EH (cell line): ENCODE results near the gene TEX38.
A peak's percentile ranks its signal among the peaks of the same experiment; 100 is the strongest.
"Not testable (repeated sequence)": the region's sequence is repeated elsewhere in the genome, so short reads cannot be mapped to it uniquely, and the experiment has no call there.

Source experiments
- DNase-seq: peaks from one replicate; pipeline ENCODE4 v3.0.0-alpha.2; 2015; ENCODE audit warnings: low read depth

Gene TEX38

DNA sequence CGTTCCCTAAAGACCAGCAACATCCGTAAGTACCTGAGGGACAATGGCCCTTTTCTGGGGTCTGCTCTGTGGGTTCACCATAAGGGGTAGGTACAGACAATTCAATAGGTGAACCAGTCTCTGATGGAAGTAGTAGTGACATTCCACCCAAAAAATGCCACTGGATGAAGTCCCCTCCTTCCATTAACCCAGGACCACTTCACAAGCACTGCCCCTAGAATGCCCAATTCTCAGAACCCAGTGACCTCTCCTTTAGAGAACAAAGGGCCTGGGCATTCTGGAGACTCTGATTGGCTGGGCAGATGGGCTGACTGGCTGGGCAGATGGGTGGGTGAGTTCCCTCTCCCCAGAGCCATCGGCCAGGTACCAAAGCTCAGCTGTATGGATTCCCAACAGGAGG, at the start of gene TEX38:
Gene TEX38, plus strand, starts transcription at position 301 of the 400 bp plus-strand sequence. Its CDS starts 81 bp downstream, at position 382.
- DNase-seq = no peak

- DNase-seq = peak; percentile 69
These were observed 49.7 kb upstream of the TEX38 start for GRCh38 chr1:46621930-46622329.

GRCh38 chr1:46622344-46622743, 49.3 kb upstream of the TEX38 start:
- peak; percentile 85 for DNase-seq

DNA sequence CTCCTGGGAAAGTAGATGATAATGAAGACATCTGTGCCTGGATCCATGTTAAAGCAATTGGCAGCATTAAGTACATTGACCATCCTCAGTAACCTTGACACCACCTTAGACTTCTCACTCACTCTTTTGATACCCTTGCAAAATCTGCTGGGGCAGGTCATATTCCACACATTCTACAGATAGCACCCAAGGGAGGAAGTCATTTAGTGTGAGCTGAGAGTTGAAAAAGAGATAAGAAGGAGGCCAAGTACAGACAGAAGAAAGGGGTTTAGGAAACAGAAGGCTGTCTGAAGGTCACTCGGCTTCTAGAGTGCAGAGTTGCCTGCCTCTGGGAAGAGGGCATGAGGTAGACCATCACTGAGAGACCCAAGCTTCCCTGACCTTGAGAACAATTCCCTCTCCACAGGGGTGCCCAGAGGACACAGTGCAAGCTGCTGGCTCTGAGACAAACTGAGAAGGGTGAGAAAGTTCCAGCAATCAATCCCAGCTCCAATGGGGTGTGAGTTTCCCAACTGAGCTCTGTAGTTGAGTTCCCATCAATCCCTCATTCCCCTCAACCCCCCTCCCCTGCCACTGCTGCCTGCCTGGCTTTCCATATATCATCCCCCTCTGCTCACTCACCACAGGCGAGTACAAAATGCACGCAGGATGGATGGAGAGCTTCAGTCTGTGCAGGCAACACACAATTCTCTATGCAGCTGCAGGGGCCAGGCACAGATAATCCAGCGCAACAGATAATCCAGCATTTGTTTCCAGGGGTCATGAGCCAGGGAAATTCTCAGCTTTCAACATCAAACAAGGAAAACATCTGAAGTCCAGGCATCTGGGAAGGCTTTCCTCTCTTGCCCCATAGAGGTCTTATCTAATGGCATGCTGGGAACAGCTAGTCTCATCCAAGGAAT, 47.7 kb upstream of the TEX38 start:
- DNase-seq = no peak

DNA sequence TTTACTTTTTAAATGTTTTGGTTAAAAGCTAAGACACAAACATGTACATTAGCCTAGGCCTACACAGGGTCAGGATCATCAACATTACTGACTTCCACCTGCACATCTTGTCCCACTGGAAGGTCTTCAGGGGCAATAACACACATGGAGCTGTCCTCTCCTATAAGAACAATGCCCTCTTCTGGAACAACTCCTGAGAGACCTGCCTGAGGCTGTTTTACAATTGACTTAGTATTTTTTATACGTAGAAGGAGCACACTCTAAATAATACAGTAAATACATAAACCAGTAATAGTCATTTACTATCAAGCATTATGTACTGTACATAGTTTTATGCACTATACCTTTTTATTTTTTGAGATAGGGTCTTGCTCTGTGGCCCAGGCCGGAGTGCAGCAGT, 40.9 kb upstream of the TEX38 start:
- DNase-seq = no peak

GRCh38 chr1:46635205-46635604, 36.4 kb upstream of the TEX38 start:
- DNase-seq = no peak

- no peak for DNase-seq
These were observed 34.1 kb upstream of the TEX38 start for GRCh38 chr1:46637444-46638083.

DNA sequence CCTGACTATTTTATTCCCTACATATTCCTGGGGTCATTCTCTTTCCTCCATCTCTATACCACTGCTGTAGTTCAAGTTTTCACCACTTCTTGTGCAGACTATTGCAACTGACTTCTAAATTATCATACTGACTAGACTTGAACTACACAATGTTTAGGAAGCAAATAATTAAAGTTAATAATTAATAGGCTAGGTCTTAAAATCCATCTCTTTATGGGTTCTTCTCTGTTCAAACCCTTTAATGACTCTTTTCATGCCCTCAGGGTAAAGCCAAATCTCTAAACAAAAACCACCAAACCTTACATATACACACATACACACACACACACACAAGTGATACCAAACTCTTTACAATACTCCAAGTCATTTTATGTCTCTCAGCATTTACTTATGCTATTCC, 32.7 kb upstream of the TEX38 start:
- no peak for DNase-seq

GRCh38 chr1:46639547-46639946, 32.1 kb upstream of the TEX38 start:
- no peak for DNase-seq

GRCh38 chr1:46642115-46642680, 29.5 kb upstream of the TEX38 start:
- no peak for DNase-seq

DNA sequence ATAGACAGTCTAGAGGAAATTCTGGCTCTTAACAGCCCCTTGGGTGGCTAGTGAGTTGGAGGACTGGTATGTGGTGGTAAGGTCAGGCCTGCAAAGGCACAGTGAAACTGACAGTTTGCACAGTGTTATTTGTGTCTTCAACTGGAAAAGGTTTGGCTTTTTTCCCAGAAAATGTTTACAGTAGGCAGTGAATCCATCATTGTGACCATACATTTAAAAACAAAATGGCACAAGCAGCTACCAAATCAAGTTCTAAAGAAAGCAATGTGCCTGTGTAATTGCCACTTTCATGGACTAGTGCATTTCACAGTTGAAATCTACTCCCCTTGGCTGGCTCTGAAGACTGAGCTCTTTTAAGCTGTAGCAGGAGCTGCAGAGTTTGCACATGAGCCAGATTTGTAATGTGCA, 28.3 kb upstream of the TEX38 start:
- peak; percentile 96 for DNase-seq

GRCh38 chr1:46645815-46646214, 25.8 kb upstream of the TEX38 start:
- no peak for DNase-seq

DNA sequence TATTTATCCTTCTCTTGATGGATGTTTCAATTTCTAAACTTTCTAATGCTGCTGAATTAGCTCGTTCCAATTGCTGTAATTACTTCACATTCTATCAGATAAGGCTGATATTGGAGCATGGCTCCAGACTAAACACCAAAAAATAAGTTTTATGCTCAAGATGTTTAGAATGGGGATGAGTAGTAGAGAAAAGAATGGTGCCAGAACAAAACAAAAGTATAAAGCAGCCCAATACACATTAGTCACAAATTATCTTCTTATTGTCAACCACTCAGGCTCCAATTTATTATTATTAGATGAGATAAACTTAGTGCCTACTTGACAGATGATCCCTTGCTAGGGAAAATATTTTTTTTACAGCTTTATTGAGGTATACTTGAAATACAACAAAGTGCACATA, 25.3 kb upstream of the TEX38 start:
- peak; percentile 30 for DNase-seq

- DNase-seq = peak; percentile 8
These were observed 24.8 kb upstream of the TEX38 start for GRCh38 chr1:46646844-46647243.

GRCh38 chr1:46647611-46648010, 24.0 kb upstream of the TEX38 start:
- no peak for DNase-seq

GRCh38 chr1:46649764-46650163, 21.9 kb upstream of the TEX38 start:
- DNase-seq = no peak

- no peak for DNase-seq
These were observed 21.2 kb upstream of the TEX38 start for GRCh38 chr1:46650491-46650890.

GRCh38 chr1:46651152-46651551, 20.5 kb upstream of the TEX38 start:
- not testable (repeated sequence) for DNase-seq

- DNase-seq = no peak
These were observed 19.1 kb upstream of the TEX38 start for GRCh38 chr1:46652321-46653100.

- peak; percentile 75 for DNase-seq
These were observed 18.2 kb upstream of the TEX38 start for GRCh38 chr1:46653405-46653958.

DNA sequence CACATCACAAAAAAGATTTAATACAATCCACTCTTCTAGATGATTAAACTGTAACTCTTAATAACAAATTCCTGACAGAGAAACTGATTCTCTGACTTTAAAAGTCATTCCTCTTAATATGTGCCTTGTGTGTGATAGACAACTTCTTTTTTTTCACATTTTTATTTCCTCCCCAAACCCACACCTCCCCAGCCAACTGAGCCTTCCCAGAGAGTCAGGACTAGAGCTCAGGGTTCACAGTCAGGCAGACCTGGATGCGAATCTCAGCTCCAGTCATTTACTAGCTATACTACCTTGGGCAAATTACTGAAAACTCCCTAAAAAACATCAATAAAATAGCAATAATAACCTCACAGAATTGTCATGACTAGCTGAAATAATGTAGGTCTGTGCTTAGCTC, 17.6 kb upstream of the TEX38 start:
- no peak for DNase-seq

DNA sequence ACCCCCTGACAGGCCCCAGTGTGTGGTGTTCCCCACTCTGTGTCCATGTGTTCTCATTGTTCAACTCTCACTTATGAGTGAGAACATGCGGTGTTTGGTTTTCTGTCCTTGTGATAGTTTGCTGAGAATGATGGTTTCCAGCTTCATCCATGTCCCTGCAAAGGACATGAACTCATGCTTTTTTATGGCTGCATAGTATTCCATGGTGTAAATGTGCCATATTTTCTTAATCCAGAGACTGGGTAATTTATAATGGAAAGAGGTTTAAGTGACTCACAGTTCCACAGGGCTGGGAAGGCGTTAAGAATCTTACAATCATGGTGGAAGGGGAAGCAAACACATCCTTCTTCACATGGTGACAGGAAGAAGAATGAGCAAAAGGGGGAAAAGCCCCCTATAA, 17.0 kb upstream of the TEX38 start:
- not testable (repeated sequence) for DNase-seq
